HEK293T (cell line): Measurements from ENCODE around the gene PHF8.

ENCODE experiments used
- CTCF ChIA-PET: fragments of 350-600 bp; formaldehyde crosslinking; extraction: SDS; loops from one replicate; lab custom pipeline; 2021; ENCODE audit warnings: antibody characterized with exemption, inconsistent platforms; lab: Yijun Ruan, JAX
- POLR2A ChIA-PET: fragments of 350-600 bp; formaldehyde crosslinking; extraction: SDS; loops from one replicate; lab custom pipeline; 2020; ENCODE audit warnings: antibody characterized with exemption, inconsistent platforms; lab: Yijun Ruan, JAX
- DNase-seq: peaks from one replicate; pipeline ENCODE4 v3.0.0; 2012; ENCODE audit warnings: mixed read lengths; ENCODE audit errors: extremely low spot score
- ARNT ChIP-seq: fragments of 450-650 bp; IDR thresholded peaks from 2 replicates; pipeline ENCODE4 v1.6.1; 2017; ENCODE audit warnings: mild to moderate bottlenecking
- BHLHE40 ChIP-seq: fragments of 450-650 bp; IDR thresholded peaks from 2 replicates; pipeline ENCODE4 v1.6.1; 2016; ENCODE audit warnings: mild to moderate bottlenecking, moderate library complexity, borderline replicate concordance
- CTBP1 ChIP-seq: fragments of 450-650 bp; IDR thresholded peaks from 2 replicates; pipeline ENCODE4 v1.6.1; 2016; ENCODE audit warnings: borderline replicate concordance
- ELF4 ChIP-seq: fragments of 450-650 bp; IDR thresholded peaks from 2 replicates; pipeline ENCODE4 v1.6.1; 2017; ENCODE audit warnings: antibody characterized with exemption
- FOXA1 ChIP-seq: fragments of 450-650 bp; IDR thresholded peaks from 2 replicates; pipeline ENCODE4 v1.6.1; 2016; ENCODE audit warnings: mild to moderate bottlenecking
- FOXK2 ChIP-seq: fragments of 450-650 bp; IDR thresholded peaks from 2 replicates; pipeline ENCODE4 v1.6.1; 2016; ENCODE audit warnings: mild to moderate bottlenecking
- FOXM1 ChIP-seq: fragments of 450-650 bp; IDR thresholded peaks from 2 replicates; pipeline ENCODE4 v1.6.1; 2017; ENCODE audit warnings: mild to moderate bottlenecking, borderline replicate concordance
- HDGF ChIP-seq: fragments of 450-650 bp; IDR thresholded peaks from 2 replicates; pipeline ENCODE4 v1.6.1; 2017; ENCODE audit warnings: antibody characterized with exemption, borderline replicate concordance
- L3MBTL2 ChIP-seq: fragments of 450-650 bp; conservative IDR thresholded peaks from 2 replicates; pipeline ENCODE4 v1.6.1; 2016; ENCODE audit warnings: mild to moderate bottlenecking
- LEF1 ChIP-seq: fragments of 450-650 bp; IDR thresholded peaks from 2 replicates; pipeline ENCODE4 v1.6.1; 2017; ENCODE audit warnings: mild to moderate bottlenecking, borderline replicate concordance
- NFRKB ChIP-seq: fragments of 450-650 bp; IDR thresholded peaks from 2 replicates; pipeline ENCODE4 v1.6.1; 2016; ENCODE audit warnings: mild to moderate bottlenecking, moderate library complexity
- SP1 ChIP-seq: fragments of 450-650 bp; IDR thresholded peaks from 2 replicates; pipeline ENCODE4 v1.6.1; 2017
- SUZ12 ChIP-seq: fragments of 450-650 bp; IDR thresholded peaks from 2 replicates; pipeline ENCODE4 v1.6.1; 2016; ENCODE audit warnings: mild to moderate bottlenecking
- TARDBP ChIP-seq: fragments of 450-650 bp; IDR thresholded peaks from 2 replicates; pipeline ENCODE4 v1.6.1; 2016
- ZNF384 ChIP-seq: fragments of 450-650 bp; IDR thresholded peaks from 2 replicates; pipeline ENCODE4 v1.6.1; 2016
- TF ChIP-seq, protein P1 (sequence below): fragments of 450-650 bp; IDR thresholded peaks from 2 replicates; pipeline ENCODE4 v1.6.1; 2016

The PHF8 gene

DNA sequence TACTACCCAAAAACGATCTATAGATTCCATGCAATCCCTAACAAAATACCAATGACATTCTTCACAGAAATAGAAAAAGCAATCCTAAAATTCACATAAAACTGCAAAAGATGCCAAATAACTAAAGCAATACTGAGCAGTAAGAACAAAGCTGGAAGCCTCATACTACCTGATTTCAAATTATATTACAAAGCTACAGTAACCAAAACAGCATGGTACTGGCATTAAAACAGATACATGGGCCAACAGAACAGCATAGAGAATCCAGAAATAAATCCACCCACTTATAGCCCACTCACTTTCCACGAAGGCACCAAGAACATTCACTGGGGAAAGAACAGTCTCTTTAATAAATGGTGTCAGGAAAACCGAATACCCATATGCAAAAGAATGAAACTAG lies 74.7 kb downstream of the PHF8 start:
- TF ChIP-seq TARDBP (no peak), SP1 (no peak), LEF1 (no peak), ELF4 (no peak)
- DNase-seq = no peak
- POLR2A ChIA-PET = no interaction called here
- CTCF ChIA-PET = no interaction called here

- ChIA-PET CTCF (no interaction called here), POLR2A (interaction anchor here (0.7 kb wide), 1 partner anchor 271 kb away, joined by 3 read pairs; no protein-coding TSS in a partner anchor)
- DNase-seq = no peak
- TF ChIP-seq CTBP1 = no peak
- no peak for TF ChIP-seq L3MBTL2
- TF ChIP-seq NFRKB = no peak
- TF ChIP-seq BHLHE40 = no peak
- no peak for TF ChIP-seq TARDBP
- no peak for TF ChIP-seq LEF1
- no peak for TF ChIP-seq SUZ12
- TF ChIP-seq FOXA1 = no peak
Measured at GRCh38 chrX:53950130-53950733, 94.0 kb downstream of the PHF8 start.

GRCh38 chrX:53940180-53940579 lies 104.1 kb downstream of the PHF8 start:
- POLR2A ChIA-PET = no interaction called here
- TF ChIP-seq CTBP1 (no peak), SUZ12 (no peak), FOXM1 (no peak), ZNF384 (no peak), SP1 (no peak), BHLHE40 (no peak), TARDBP (no peak), L3MBTL2 (no peak), FOXK2 (no peak), FOXA1 (no peak), ARNT (no peak), ELF4 (no peak), HDGF (no peak), NFRKB (no peak), LEF1 (no peak)
- TF ChIP-seq, protein P1, sequence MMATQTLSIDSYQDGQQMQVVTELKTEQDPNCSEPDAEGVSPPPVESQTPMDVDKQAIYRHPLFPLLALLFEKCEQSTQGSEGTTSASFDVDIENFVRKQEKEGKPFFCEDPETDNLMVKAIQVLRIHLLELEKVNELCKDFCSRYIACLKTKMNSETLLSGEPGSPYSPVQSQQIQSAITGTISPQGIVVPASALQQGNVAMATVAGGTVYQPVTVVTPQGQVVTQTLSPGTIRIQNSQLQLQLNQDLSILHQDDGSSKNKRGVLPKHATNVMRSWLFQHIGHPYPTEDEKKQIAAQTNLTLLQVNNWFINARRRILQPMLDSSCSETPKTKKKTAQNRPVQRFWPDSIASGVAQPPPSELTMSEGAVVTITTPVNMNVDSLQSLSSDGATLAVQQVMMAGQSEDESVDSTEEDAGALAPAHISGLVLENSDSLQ = no peak
- CTCF ChIA-PET = no interaction called here
- DNase-seq = no peak

DNA sequence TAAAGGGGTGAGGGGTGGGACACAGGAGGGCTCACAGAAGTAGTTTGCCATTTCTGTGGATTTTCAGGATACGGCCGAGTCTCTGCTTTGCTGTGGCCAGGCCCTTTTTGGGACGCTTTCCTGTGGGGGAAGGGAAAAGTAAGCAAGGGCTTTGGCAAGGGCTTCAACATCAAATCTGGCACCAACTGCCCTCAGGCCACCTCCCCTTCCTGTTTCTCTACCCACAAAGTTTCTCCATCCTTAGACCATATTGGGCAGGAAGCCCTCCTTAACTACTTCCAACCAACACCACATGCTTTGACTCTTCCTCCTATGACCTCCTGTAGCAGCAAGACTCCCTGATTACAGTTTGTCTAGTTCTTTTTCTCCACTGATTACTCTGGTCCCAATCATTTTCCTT lies 105.1 kb downstream of the PHF8 start:
- no peak for DNase-seq
- ChIA-PET POLR2A (no interaction called here), CTCF (no interaction called here)
- TF ChIP-seq L3MBTL2 (no peak), TARDBP (no peak), FOXK2 (no peak), HDGF (no peak), LEF1 (no peak), ZNF384 (no peak), FOXM1 (no peak), CTBP1 (no peak), SP1 (no peak), ARNT (no peak), ELF4 (no peak), BHLHE40 (no peak), NFRKB (no peak), SUZ12 (no peak), FOXA1 (no peak)
- TF ChIP-seq, protein P1 = no peak

DNA sequence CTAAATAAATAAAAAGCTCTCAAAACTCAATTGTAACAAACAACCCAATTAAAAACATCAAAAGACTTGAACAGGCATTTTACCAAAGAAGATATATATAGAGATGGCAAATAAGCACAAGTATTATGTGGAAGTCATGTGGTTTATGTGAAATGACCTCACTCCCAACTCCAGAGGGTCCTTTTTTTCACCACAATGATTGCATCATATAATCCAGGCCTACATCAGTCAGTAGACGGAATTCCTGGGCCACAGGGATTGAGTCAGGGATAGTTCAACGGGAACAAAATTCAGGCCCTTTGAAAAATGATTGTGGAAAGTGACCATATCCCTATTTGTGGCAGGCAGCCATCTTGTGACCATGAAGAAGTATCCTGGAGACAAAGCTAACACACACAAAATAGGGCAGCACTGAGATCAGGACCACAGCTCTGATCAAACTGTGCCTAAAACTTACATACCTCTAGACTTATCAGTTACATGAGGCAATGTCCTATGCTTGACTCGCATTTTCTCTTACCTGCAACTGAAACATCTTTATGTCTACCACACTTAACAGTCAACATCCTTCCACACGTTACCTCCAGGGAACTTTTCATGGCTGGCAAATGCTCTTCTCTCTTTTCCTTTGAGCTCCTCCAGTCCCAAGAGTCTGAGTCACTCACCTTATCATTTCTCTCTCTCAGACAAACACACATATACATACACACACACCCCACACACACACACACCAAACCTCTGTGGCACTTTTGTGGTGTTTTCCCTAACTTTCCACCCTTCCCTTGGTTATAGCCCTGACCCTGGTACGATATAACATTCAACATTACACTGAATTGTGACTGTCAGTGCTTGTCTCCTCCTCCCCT lies 113.5 kb downstream of the PHF8 start:
- CTCF ChIA-PET = no interaction called here
- no peak for TF ChIP-seq SUZ12
- no peak for TF ChIP-seq ARNT
- TF ChIP-seq BHLHE40 = no peak
- TF ChIP-seq ELF4 = no peak
- TF ChIP-seq, protein P1 = no peak
- TF ChIP-seq L3MBTL2 = no peak
- no peak for TF ChIP-seq FOXK2
- no peak for TF ChIP-seq FOXM1
- TF ChIP-seq CTBP1 = no peak
- no peak for TF ChIP-seq ZNF384
- POLR2A ChIA-PET = no interaction called here
- DNase-seq = no peak

DNA sequence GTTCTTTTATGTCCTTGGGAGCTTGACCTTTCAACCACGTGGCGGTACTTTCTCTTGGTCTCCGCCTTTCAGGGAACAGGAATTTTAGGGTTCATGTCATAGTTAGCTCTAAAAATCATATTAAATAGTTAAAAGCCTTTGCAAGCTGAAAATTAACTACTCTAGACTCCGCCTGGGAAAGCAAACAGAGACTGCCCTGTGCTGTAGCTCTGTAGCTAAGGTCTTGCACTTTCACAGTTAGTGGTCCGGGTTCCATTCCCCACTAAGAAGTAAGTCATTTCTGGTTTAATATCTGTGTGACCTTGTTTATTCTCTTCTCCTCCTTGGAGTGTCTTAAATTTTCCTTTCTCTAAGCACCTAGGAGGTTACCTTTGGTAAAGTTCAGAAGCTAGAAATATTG lies 118.2 kb downstream of the PHF8 start:
- ChIA-PET POLR2A (no interaction called here), CTCF (interaction anchor here (0.7 kb wide), 1 partner anchor 736 kb away, joined by 6 read pairs; no protein-coding TSS in a partner anchor)
- DNase-seq = no peak
- no peak for TF ChIP-seq ARNT
- TF ChIP-seq FOXK2 = no peak
